Measurements from ENCODE around the gene TMEM114.

Gene TMEM114

DNA sequence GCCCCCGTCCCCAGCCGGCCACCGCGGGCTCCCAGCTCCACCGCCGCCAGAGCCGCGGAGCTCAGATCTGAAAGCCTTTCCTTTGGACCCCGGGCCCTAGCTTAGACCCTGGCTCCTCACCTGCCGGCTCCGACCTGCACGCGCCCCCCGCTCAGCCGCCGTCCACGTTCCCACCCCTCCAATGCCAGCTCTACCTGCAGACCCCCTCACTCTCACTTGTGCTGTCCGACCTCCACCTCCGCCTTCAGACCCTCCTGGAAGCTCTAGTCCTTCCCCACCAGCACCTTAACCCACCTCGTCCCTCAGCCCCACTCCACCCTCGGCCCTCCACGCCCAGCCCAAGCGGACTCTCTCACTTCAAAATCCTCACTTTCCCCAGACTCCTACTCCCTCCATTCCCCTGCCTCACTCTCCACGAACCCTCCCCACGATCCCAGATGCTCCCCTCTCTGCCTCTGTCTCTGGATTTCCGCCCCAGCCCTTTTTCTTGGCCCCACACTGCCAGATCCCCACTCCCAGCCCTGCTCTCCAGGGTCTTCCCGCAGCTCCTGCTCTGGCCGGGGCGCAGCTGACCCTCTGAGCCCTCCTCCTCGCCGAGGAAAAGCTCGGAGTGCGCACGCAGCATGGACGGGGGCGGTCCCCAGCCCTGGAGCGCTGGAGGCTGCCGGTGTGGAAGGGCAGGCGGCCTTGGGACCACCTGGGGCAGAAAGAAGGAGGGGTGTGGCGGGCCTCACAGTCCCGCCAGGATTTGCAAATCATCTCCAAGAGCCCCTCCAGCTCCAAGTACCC lies at the start of gene TMEM114:
TMEM114 (minus strand) TSS at position 612 of the 789 bp plus-strand sequence. CDS start 673 bp downstream, outside the sequence.
- no peak for DNase-seq

DNA sequence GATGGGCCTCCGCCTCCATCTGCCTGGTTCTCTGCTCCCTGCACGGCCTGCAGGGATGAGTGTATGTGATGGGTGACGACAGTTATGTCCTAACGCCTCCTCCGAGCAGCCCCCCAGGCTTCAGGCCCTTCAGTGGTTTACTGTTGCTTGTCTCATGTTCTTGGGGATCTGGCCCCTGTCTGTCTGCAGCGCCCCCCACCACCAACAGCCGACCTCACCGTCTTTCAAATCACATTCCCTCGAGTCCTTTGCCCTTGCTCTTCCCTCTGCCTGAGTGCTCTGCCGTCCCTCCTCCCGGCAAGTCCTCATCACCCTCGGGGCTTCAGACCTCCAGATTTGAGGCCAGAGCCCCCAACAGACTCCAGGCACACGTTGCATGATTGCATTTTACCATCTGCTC lies 49.4 kb upstream of the TMEM114 start:
- DNase-seq = no peak

DNA sequence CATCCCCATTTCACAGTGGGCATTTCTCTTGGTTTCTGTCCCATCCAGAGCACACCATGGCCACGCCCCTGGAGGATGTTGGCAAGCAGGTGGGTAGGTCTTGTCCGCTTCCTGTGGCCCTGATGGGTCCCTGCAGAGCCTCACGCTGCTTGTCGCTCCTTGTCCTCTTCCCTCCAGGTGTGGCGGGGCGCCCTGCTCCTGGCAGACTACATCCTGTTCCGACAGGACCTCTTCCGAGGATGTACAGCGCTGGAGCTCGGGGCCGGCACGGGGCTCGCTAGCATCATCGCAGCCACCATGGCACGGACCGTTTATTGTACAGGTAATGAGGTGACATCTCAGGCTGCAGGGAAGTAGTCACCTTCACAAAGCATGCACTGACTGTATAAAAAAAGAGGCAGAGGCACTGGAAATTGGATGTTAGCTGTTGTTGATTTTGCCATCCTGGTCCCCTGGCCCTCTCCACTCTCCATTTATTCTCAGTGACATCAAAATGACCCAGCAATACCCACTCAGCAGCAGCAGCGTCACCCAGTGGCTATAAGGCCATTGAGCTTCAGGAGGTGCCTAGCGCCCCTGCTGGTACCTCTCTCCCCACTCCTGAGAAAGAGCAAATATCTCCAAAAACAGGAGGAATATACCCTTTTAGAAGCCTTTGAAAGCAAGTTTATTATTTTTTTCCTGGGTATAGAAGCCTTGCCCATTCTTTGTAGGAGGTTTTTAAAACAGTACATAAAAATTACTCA lies 44.9 kb upstream of the TMEM114 start:
- no peak for DNase-seq

DNA sequence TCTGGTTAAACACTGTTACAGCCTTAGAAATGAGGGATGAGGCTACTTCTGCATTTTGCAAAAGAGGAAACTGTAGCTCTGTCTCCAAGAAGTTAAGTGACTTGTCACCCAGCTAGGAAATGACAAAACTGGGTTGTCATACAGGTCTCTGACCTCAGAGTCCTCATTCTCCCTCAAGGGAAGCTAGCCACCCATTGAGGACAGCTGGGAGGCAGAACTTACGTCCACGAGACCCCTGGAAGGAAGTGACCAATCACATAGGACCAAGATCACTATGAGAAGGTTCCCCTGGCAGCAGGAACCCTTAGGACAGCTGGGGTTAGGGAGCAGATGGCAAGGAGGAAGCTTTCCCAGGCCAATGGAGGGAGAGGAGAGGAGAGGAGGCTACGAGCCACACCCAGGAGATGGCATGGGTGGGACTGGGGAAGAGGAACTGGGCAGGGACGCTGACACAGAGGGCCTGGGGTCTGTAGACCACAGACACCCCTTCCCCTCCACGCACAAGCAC lies 42.4 kb upstream of the TMEM114 start:
- DNase-seq = no peak

DNA sequence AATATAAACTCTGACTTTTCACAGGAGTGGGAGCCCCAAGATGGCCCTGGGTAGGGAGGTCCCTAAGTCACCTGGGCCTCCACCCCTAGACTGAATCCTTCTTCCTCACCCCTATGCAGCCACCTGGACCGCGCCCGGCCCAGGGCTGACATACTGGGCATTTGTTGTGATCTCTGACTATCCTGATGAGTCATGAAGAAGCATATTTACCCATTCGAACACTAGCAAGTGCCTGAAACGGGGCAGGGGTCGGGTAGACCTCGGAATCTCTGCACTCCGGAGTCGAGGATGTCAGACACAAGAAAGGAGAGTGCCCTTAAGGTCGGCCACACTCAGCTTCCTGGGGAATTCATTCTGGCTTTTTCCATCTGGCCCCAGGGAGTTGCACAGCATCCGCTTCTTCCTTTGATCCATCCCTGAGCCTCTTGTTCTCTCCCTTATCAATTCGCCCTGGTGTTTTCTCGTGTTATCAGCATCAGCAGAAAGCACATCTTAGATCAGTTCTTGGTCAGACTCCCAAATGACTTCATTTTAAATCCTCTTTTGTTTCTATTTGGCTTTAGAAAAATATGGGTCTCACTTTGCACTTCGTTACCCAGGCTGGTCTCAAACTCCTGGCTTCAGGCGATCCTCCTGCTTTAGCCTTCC lies 41.6 kb upstream of the TMEM114 start:
- DNase-seq = no peak

DNA sequence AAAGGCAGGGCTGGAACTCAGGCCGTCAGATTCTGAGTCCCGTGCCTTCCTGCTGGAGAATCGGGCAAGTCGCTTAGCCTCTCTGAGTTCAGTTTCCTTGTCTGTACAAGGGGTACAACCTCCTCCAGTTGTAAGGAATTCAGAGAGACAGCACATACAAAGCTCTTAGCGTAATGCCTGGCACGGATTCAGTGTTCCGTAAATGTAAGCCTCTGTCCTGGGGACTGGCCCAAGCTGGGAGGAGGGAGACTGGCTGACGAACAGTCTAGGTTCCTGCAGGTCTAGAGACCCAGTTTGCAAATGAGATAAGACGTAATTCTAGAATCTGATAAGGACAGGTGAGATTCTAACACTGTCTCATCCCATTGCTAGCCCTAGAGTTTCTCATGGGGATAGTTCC lies 41.1 kb upstream of the TMEM114 start:
- DNase-seq = no peak

DNA sequence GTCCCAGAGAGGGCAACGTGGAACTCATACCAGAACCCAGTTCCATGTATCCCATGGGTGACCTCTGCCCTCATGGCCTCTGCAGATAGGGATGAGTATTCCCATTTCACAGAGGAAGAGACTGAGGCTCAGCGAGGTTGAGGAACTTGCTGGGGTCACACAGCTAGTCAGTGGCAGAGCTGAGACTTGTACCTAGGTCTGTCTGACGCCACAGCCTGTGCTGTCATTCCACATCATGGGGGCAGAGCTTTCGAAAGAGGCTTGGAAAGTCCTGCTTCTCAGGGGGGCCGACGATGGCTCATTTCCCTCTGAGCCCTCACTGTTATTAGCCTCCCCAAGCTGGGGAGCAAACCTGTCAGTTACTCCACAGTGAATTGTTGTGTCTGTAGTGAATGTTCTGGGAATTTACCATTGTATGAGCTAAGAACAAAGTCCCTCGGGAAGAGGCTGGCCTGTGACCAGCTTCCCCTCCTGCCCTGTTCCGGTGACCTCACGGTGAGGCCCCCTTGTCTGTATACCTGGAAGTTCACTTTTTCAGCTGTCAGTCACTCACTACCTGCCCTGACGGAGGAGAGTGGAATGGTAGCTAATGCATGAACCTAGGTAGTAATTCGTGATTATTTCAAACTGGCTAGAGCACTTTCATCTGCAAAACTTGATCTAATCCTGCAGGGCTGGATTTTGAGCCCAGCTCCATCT lies 40.1 kb upstream of the TMEM114 start:
- no peak for DNase-seq

DNA sequence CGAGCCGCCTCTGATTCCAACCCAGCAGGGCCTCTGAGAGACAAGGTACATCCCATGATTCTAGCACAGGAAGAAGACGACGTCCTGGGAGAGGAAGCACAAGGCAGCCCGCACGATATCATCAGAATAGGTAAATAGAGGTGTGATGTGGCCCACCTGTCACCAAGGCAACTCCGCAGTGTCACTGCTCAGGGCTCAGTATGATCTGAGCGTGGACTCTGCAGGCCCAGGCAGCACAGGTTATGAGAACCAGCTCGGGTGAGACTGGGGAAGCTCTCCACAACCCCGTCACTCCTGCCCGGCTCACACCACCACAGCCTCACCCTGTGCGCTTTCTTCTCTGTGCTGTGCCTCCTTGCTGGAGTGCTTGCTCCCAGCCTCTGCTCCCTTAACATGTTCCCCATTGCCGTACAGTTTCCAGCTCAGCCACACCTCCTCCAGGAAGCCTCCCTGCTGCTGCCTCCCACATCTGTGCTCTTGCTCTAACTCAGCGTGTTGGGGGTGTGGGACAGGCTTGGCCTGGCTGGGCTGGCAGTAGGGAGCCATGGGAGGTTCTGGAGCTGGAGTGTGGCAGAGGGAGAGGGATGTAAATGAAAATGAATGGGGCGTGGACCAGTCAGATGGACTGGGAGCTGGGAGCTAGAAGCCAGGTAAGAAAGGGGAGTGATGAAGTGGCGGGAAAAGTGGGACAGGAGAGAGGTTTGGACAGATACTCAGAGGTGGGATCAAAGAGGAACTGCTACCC lies 38.8 kb upstream of the TMEM114 start:
- DNase-seq = no peak

DNA sequence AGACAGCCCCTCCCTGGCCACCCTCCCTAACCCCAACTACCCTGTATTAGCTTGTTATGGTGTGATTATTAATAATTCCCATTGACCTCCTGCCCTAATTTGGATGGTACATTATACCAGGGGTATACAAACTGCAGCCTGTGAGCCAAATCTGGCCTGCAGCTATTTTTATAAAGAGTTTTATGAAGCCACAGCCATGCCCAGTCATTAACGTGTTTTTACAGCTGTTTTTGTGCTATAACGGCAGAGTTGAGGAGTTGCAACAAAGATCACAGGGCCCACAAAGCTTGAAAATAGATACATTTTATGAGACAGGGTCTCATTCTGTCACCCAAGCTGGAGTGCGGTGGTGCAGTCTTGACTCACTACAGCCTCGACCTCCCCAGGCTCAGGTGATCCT lies 37.1 kb upstream of the TMEM114 start:
- DNase-seq = no peak

DNA sequence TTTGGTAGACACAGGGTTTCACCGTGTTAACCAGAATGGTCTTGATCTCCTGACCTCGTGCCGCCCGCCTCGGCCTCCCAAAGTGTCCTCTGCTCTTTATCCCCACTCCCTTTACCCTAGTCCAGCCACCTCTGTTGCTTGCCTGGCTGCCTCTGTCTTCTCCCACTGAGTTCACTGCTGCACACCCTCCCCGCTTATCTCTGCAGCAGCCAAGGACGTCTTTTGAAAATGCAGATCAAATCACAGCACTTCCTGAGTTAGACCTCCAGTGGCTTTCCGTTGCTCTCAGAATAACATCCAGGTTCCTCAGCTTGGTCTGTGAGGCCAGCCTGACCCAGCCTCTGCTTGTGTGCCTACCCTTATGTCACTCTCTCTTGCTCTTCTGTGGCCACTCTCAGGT lies 36.6 kb upstream of the TMEM114 start:
- DNase-seq = no peak

DNA sequence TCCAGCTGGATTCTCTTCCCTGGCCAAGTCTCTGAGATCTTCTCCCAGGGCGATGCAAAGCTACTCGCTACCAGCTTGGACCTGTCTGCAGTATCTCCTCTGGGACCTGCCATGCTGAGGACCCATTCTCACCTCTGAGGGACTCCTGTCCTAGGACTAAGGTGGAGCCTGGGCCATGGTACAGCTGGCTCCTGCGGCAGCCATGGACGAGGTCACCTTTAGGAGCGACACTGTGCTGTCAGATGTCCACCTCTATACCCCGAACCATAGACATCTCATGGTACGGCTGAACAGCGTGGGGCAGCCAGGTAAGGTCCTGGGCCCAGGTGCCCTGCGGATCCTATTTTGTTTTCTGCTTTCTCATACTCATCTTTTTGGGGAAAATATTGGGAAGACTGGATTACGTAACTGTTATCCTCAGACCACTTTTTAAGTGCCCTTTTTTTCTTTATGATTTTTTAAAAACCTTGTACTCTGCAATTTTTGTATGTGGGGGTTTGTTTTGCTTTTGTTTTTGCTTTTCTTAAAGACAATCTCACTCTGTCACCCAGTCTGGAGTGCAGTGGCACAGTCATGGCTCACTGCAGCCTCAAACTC lies 35.3 kb upstream of the TMEM114 start:
- no peak for DNase-seq

DNA sequence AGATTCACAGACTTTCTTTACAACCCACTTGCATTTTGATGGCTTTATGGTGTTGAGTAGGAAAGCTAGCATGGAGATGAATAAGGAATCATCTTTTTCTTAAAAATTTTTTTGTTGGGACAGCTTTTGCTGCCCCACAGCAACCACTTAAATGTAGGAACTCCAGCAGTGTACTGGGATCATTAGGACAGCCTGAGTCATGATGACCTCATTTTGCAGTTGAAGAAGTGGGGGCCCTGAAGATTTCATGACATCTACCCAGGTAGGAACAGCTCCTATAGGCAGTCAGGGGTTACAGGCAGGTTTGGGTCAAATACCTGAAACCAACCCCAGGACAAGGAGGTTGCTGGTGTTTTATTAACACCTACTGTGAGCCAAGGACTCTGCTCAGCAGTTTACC lies 33.3 kb upstream of the TMEM114 start:
- no peak for DNase-seq

DNA sequence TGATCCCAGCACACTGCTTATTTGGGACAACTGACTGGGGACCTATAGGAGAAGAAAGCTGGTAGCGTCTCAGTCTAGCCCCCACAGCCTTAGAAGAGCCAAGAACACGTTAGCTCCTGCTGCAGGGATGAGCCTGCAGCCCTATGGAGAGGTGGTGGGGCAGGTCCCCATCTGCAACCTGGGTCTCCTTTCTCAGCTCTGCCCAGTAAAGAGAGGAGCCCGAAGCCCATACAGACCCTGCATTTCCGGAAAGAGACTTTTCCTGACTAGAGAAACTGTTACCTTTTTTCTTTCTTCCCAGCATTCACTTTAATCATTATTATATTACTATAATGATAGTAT lies 32.0 kb upstream of the TMEM114 start:
- DNase-seq = no peak

DNA sequence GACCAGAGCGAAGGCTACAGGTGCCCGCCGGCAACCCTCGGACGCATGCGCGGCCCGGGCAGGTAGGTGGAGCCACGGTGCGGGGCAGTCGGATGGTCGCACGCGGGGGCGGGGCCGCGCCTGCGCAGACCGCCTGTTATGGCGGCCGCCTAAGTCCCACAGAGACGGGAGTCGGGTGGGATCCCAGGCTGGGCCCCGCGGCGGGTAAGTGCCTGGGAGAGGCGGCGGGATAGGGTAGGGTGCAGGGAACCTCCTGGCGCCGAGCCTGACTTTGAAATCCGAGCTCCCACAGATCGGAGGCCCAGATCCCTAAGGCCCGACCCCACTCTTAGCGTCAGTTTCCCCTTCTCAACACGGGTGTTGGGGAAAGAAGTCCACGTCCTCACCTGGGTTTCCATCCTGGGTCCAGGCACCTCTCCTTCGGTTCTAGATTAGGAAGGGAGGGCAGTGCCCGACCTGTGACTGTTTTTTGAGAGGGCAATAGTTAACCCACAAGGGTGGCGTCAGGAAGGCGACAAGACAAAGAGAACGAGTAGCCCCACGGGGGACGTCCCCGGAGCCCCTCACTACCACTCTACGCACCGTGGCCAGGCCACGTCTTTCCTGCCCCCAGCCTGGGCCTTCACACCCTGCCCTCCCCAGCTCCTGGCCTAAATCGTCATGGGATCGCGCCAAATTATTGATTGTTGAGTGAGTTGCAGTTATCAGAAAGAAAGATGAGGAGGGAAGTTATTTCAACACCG lies 31.4 kb upstream of the TMEM114 start, which contains the start of gene METTL22:
METTL22 (plus strand) TSS at position 127 of the 743 bp plus-strand sequence. CDS start 3,968 bp downstream, outside the sequence.
- peak; percentile 96 for DNase-seq

DNA sequence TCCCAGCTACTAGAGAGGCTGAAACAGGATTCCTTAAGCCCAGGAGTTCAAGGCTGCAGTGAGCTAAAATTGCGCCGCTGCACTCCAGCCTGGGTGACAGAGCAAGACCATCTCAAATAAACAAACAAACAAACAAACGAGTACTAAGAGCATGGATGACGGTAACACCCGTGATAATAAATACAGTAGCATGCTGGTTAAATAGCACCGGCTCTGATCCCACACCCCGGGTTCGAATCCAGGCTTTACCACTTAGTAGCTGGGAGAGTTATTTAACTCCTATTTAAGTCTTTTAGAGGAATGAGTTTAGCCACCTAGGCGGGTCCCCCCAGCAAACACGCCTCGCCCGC lies 30.9 kb upstream of the TMEM114 start:
- no peak for DNase-seq

DNA sequence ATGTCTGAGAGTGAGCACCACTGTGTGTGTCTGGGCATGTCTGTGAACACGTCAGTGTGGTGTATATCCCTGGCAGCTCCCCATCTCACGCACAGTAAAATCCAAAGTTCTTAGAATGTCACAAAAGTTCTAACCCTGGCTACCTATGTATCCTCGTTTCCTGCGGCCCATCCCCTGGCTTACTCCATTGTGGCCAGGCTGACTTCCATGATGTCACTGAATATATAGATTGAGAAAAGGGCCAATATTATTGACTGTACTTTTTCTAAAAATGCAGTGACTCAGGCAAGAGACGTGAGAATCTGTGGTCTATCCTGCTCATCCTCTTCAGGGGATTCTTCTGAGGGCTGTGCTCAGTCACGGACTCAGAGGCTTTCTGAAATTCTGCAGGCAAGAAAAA lies 30.2 kb upstream of the TMEM114 start:
- no peak for DNase-seq

DNA sequence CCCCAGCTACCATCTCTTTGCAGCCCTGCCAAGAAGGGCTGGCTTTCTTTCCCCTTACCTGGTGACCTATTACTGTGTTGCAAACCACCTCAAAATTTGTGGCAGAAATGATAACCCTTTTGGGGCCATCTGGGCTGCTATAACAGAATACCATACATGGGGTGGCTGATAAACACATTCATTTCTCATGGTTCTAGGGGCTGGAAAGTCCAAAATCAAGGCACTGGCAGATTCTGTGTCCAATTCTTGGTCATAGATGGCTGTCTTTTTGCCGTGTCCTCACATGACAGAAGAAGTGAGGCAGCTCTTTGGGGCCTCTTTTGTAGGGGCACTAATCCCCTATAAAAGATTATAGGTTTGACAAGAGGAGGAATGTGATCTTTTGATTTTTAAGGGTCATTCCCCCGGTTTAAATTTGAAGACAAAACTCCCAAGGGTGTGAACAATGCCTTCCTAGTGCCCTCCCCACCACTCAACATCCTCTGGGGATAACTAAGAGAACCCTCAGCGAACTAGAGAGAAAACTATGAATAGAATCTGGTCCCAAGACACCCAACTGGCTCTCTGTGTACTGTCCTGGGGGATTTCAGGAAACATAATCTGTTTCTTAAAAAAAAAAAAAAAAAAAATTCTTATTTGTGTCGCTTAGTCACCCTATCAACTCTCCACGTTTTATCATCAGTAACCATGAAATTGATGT lies 29.5 kb upstream of the TMEM114 start:
- no peak for DNase-seq

DNA sequence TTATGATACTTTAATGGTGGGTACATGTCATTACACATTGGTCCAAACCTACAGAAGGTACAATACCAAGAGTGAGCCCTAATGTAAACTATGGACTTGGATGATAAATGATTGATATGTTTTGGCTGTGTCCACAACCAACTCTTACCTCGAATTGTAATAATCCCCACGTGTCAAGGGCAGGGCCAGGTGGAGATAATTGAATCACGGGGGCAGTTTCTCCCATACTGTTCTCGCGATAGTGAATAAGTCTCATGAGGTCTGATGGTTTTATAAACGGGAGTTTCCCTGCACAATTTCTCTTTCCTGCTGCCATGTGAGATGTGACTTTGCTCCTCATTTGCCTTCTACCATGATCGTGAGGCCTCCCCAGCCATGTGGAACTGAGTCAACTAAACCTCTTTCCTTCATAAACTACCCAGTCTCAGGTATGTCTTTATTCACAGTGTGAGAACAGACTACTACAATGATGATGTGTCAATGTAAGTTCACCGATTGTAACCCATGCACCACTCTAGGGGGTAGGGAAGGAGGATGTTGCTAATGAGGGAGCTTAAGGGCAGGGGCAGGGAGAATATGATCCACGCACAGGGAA lies 24.2 kb upstream of the TMEM114 start:
- DNase-seq = no peak

DNA sequence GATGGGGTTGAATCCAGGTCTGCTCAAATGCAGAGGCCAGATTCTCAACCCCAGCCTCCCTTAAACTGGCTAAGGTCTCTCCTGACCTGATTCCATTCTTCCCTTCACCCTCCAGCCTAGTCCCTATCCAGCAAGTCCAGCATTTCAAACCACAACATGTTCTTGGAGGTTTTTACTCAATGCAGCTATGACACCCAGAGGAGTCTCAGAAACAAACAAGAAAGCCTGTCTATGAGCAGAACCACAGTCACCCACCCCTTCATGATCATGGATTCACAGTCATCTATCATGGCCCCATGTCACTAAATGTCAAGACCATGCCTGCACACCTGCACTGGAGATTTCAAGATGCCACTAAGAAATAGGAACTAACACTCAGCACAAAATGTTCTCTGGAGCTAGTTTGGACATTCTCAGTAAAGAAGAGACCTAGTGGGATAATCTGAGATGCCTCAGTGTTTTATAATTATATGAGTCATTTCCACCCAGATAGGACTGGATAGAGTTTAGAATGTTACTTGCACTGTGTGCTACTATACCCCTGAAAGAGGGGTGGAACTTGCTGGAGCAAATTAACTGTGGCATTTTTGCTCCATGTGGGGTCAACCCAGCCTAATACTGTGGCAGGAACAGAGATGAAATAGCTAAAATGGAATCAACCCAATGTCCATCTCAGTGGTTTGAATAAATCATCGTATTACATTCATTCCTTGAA lies 21.7 kb upstream of the TMEM114 start:
- no peak for DNase-seq

Data from stimulated activated CD4-positive, alpha-beta T cell treated with anti-CD3 and anti-CD28 coated beads, Interleukin-15, amount 100 ng/mL, for 24 hours (primary cell).